Measurements from ENCODE around the gene TJP3.

DNA sequence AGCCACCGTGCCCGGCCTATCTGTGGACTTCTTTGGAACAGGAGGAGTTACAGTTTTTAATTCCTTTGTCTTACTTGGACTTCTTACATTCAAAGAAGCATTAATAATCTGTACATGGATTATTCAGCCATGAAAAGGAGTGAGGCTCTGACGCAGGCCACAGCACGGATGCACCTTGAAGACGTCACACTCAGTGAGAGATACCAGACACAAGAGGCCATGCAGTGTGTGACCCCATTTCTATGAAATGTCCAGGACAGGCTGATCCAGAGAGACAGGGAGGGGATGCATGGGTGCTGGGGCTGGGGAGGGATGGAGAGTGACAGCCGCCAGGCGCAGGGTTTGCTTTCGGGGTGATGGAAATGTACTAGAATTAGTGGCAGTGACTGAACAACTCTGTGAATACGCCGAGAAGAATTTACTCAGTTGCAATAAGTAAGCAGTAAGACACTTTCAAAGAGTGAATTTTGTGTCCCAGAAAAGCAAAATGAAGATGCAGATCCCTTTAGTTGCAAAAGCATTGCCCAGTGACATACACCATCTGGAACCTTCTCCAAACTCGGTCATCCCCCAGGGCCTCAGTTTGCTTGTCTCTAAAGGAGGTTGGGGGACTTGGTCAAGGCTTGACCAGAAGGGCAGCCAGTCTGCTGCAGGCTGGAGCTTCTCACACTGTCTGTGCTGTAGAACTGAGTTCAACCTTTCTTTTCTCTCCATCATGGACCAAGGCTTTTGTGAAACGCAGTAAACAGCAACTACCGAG, 33.2 kb upstream of the TJP3 start:
- TF ChIP-seq CTCF (IDR thresholded peaks at IDR 0.05; ENCODE audit: low read depth, low read length) (no peak), POLR2A (IDR thresholded peaks at IDR 0.05; ENCODE audit: extremely low read depth, insufficient read length) (no peak), MAX (IDR thresholded peaks at IDR 0.05; ENCODE audit: low read depth, low read length) (no peak), MYC (IDR thresholded peaks at IDR 0.05; ENCODE audit: low read depth, low read length) (no peak)
